ENCODE data around the gene SHC1.
A peak's percentile ranks its signal among the peaks of the same experiment; 100 is the strongest.

The SHC1 gene

GRCh38 chr1:154941333-154942013 is 29.1 kb downstream of the SHC1 start:
- no peaks in the 10 kb centered on the region for H3K36me3 ChIP-seq (ENCODE audit: insufficient read depth, low read length)
- no peaks in the 10 kb centered on the region for H3K79me2 ChIP-seq (ENCODE audit: control insufficient read depth, insufficient read depth, low read length, unreplicated experiment)
- no peak overlapping the region for H3K27ac ChIP-seq (ENCODE audit: low read depth, low read length)
- peaks cover 19% of the 10 kb centered on the region for H3K4me1 ChIP-seq (ENCODE audit: control insufficient read depth, insufficient read depth, low read length, unreplicated experiment)
- H3K27me3 ChIP-seq (ENCODE audit: insufficient read depth, low read length): no peaks in the 10 kb centered on the region
- H3K4me3 ChIP-seq (ENCODE audit: low read depth, low read length): no peak overlapping the region
- H2AFZ ChIP-seq (ENCODE audit: low read length, unreplicated experiment): no peak overlapping the region

- H2AFZ ChIP-seq (ENCODE audit: low read length, unreplicated experiment): no peak overlapping the region
- no peaks in the 10 kb centered on the region for H3K36me3 ChIP-seq (ENCODE audit: insufficient read depth, low read length)
- H3K27ac ChIP-seq (ENCODE audit: low read depth, low read length): no peak overlapping the region
- peaks cover 4% of the 10 kb centered on the region for H3K79me2 ChIP-seq (ENCODE audit: control insufficient read depth, insufficient read depth, low read length, unreplicated experiment)
- no peak overlapping the region for H3K4me3 ChIP-seq (ENCODE audit: low read depth, low read length)
- H3K4me1 ChIP-seq (ENCODE audit: control insufficient read depth, insufficient read depth, low read length, unreplicated experiment): peaks cover 22% of the 10 kb centered on the region
- no peaks in the 10 kb centered on the region for H3K27me3 ChIP-seq (ENCODE audit: insufficient read depth, low read length)
Measured at GRCh38 chr1:154940651-154941194, 29.8 kb downstream of the SHC1 start.

GRCh38 chr1:154940213-154940560 is 30.4 kb downstream of the SHC1 start:
- Histone ChIP-seq H3K27me3 (ENCODE audit: insufficient read depth, low read length) (no peaks in the 10 kb centered on the region), H2AFZ (ENCODE audit: low read length, unreplicated experiment) (no peak overlapping the region), H3K4me1 (ENCODE audit: control insufficient read depth, insufficient read depth, low read length, unreplicated experiment) (peaks cover 26% of the 10 kb centered on the region), H3K27ac (ENCODE audit: low read depth, low read length) (no peak overlapping the region), H3K4me3 (ENCODE audit: low read depth, low read length) (no peak overlapping the region), H3K79me2 (ENCODE audit: control insufficient read depth, insufficient read depth, low read length, unreplicated experiment) (peaks cover 10% of the 10 kb centered on the region), H3K36me3 (ENCODE audit: insufficient read depth, low read length) (no peaks in the 10 kb centered on the region)

GRCh38 chr1:154938604-154939399 is 31.7 kb downstream of the SHC1 start:
- peaks cover 18% of the 10 kb centered on the region for H3K4me1 ChIP-seq (ENCODE audit: control insufficient read depth, insufficient read depth, low read length, unreplicated experiment)
- peak overlapping the region; percentile 92; the same call in 1 of the 2 replicates for H3K27ac ChIP-seq (ENCODE audit: low read depth, low read length)
- no peak overlapping the region for H2AFZ ChIP-seq (ENCODE audit: low read length, unreplicated experiment)
- no peaks in the 10 kb centered on the region for H3K36me3 ChIP-seq (ENCODE audit: insufficient read depth, low read length)
- H3K4me3 ChIP-seq (ENCODE audit: low read depth, low read length): no peak overlapping the region
- no peaks in the 10 kb centered on the region for H3K27me3 ChIP-seq (ENCODE audit: insufficient read depth, low read length)
- H3K79me2 ChIP-seq (ENCODE audit: control insufficient read depth, insufficient read depth, low read length, unreplicated experiment): peaks cover 11% of the 10 kb centered on the region

- Histone ChIP-seq H3K27me3 (ENCODE audit: insufficient read depth, low read length) (no peaks in the 10 kb centered on the region), H3K4me3 (ENCODE audit: low read depth, low read length) (peak overlapping the region; percentile 79), H2AFZ (ENCODE audit: low read length, unreplicated experiment) (peak overlapping the region; percentile 66), H3K27ac (ENCODE audit: low read depth, low read length) (peak overlapping the region; percentile 92), H3K36me3 (ENCODE audit: insufficient read depth, low read length) (no peaks in the 10 kb centered on the region), H3K4me1 (ENCODE audit: control insufficient read depth, insufficient read depth, low read length, unreplicated experiment) (peaks cover 17% of the 10 kb centered on the region), H3K79me2 (ENCODE audit: control insufficient read depth, insufficient read depth, low read length, unreplicated experiment) (peaks cover 11% of the 10 kb centered on the region)
Measured at GRCh38 chr1:154937988-154938386, 32.6 kb downstream of the SHC1 start.

GRCh38 chr1:154937085-154937987 is 33.2 kb downstream of the SHC1 start:
- Histone ChIP-seq H3K27me3 (ENCODE audit: insufficient read depth, low read length) (no peaks in the 10 kb centered on the region), H3K4me1 (ENCODE audit: control insufficient read depth, insufficient read depth, low read length, unreplicated experiment) (peaks cover 17% of the 10 kb centered on the region), H3K27ac (ENCODE audit: low read depth, low read length) (peak overlapping the region; percentile 92), H3K79me2 (ENCODE audit: control insufficient read depth, insufficient read depth, low read length, unreplicated experiment) (peaks cover 11% of the 10 kb centered on the region), H3K36me3 (ENCODE audit: insufficient read depth, low read length) (no peaks in the 10 kb centered on the region), H3K4me3 (ENCODE audit: low read depth, low read length) (peak overlapping the region; percentile 79), H2AFZ (ENCODE audit: low read length, unreplicated experiment) (peak overlapping the region; percentile 66)

- H3K36me3 ChIP-seq (ENCODE audit: insufficient read depth, low read length): no peaks in the 10 kb centered on the region
- peak within 1 kb of the TSS; percentile 66 for H2AFZ ChIP-seq (ENCODE audit: low read length, unreplicated experiment)
- H3K4me3 ChIP-seq (ENCODE audit: low read depth, low read length): peak within 1 kb of the TSS; percentile 79
- H3K27me3 ChIP-seq (ENCODE audit: insufficient read depth, low read length): no peaks in the 10 kb centered on the region
- peaks cover 11% of the 10 kb centered on the region for H3K79me2 ChIP-seq (ENCODE audit: control insufficient read depth, insufficient read depth, low read length, unreplicated experiment)
- H3K4me1 ChIP-seq (ENCODE audit: control insufficient read depth, insufficient read depth, low read length, unreplicated experiment): peaks cover 17% of the 10 kb centered on the region
- H3K27ac ChIP-seq (ENCODE audit: low read depth, low read length): peak within 1 kb of the TSS; percentile 92
Measured at GRCh38 chr1:154936555-154937084, 33.9 kb downstream of the SHC1 start, which contains the start of gene PMVK. Gene PMVK, minus strand, starts transcription at chr1:154936719. Its CDS starts 34 bp downstream, at chr1:154936685.

GRCh38 chr1:154935749-154936554 is 34.6 kb downstream of the SHC1 start:
- H2AFZ ChIP-seq (ENCODE audit: low read length, unreplicated experiment): peak overlapping the region; percentile 66
- peaks cover 17% of the 10 kb centered on the region for H3K4me1 ChIP-seq (ENCODE audit: control insufficient read depth, insufficient read depth, low read length, unreplicated experiment)
- peaks cover 11% of the 10 kb centered on the region for H3K79me2 ChIP-seq (ENCODE audit: control insufficient read depth, insufficient read depth, low read length, unreplicated experiment)

GRCh38 chr1:154934358-154934948 is 36.1 kb downstream of the SHC1 start:
- Histone ChIP-seq H3K27ac (ENCODE audit: low read depth, low read length) (no peak overlapping the region), H2AFZ (ENCODE audit: low read length, unreplicated experiment) (no peak overlapping the region), H3K4me3 (ENCODE audit: low read depth, low read length) (no peak overlapping the region), H3K27me3 (ENCODE audit: insufficient read depth, low read length) (no peaks in the 10 kb centered on the region), H3K4me1 (ENCODE audit: control insufficient read depth, insufficient read depth, low read length, unreplicated experiment) (peaks cover 17% of the 10 kb centered on the region), H3K36me3 (ENCODE audit: insufficient read depth, low read length) (no peaks in the 10 kb centered on the region), H3K79me2 (ENCODE audit: control insufficient read depth, insufficient read depth, low read length, unreplicated experiment) (peaks cover 11% of the 10 kb centered on the region)

More at GRCh38 chr1:154935749-154936554, 34.6 kb downstream of the SHC1 start:
- Histone ChIP-seq H3K27ac (ENCODE audit: low read depth, low read length) (peak overlapping the region; percentile 92), H3K27me3 (ENCODE audit: insufficient read depth, low read length) (no peaks in the 10 kb centered on the region), H3K36me3 (ENCODE audit: insufficient read depth, low read length) (no peaks in the 10 kb centered on the region), H3K4me3 (ENCODE audit: low read depth, low read length) (peak overlapping the region; percentile 79)
